ENCODE measurements around the gene NUB1. TPM values are rescaled to one million over a fixed set of nuclear protein-coding genes. Genes with fewer than 3 reads are reported as not detected.

The NUB1 gene
- total RNA-seq, 4 donors from 2014 or later: 66.4 to 90.8 (median 68.2) TPM

DNA sequence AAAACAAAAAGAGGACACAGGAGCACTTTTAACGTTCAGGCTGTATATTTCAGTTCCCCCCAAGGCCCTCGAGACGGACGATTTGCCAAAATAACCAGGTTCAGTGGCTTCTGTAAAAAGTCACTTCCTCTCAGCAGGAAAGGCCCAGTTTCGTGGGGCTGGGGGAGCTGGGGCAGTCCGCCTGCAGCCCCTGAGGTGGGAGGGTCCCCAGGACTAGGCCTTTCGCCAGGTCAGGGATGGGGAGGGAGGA lies 39.4 kb downstream of the NUB1 start:
- TF ChIP-seq, protein P1, sequence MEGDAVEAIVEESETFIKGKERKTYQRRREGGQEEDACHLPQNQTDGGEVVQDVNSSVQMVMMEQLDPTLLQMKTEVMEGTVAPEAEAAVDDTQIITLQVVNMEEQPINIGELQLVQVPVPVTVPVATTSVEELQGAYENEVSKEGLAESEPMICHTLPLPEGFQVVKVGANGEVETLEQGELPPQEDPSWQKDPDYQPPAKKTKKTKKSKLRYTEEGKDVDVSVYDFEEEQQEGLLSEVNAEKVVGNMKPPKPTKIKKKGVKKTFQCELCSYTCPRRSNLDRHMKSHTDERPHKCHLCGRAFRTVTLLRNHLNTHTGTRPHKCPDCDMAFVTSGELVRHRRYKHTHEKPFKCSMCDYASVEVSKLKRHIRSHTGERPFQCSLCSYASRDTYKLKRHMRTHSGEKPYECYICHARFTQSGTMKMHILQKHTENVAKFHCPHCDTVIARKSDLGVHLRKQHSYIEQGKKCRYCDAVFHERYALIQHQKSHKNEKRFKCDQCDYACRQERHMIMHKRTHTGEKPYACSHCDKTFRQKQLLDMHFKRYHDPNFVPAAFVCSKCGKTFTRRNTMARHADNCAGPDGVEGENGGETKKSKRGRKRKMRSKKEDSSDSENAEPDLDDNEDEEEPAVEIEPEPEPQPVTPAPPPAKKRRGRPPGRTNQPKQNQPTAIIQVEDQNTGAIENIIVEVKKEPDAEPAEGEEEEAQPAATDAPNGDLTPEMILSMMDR (IDR thresholded peaks at IDR 0.05): no peak
- TF ChIP-seq POLR2A (IDR thresholded peaks at IDR 0.05): no peak
- peaks cover 0 to 9% of the 10 kb centered on the region in 2 donors for H3K27me3 ChIP-seq
- H3K36me3 ChIP-seq: peaks cover 0 to 26% (median 0%) of the 10 kb centered on the region in 3 donors
- H3K27ac ChIP-seq: peak overlapping the region in 1 of 4 donors; percentile 19
- H3K4me3 ChIP-seq: peak overlapping the region in 2 of 4 donors; percentile 43 to 54
- no peak for DNase-seq
- peaks cover 0 to 21% (median 12%) of the 10 kb centered on the region in 4 donors for H3K4me1 ChIP-seq
- H3K9me3 ChIP-seq: no peaks in the 10 kb centered on the region

DNA sequence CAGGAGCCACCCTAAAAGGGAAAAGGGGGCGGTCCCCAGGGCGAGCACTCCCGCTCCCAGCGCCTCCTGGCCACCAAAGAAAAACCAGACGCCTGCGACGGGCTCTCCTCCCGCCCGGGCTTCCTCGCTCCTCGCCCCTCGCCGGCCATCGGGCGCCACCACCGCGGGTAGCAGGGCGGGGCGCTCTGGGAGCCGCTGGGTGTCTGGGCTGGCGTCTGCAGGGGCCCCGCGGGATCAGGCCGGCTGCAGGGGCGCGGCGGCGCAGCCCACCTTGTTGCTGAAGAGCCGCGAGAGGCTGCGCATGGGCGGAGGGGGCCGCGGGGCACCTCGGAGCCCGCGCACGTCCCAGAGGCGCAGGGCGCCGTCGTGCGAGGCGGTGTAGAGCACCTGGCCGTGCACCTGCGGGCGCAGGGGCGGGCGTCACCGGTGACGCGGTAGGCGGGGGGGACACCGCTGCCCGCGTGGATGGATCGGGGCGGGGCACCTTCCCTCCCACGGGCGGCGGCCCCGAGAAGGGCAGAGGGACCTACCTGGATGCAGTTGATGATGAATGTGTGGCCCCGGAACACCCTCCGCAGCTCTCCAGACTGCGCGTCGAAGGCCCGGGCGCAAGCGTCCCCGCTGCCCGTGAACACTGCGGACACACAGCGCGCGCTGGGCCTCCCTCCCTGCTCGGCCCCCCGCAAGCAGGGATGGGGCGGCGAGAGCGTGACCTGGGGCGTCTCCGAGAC lies 39.9 kb downstream of the NUB1 start:
- peak overlapping the region in 1 of 4 donors; percentile 19 for H3K27ac ChIP-seq
- H3K4me3 ChIP-seq: peak overlapping the region; percentile 27 to 54 (median 47)
- DNase-seq: peak in 2 of 3 donors; percentile 46 to 56
- peaks cover 0 to 21% (median 12%) of the 10 kb centered on the region in 4 donors for H3K4me1 ChIP-seq
- peaks cover 0 to 9% of the 10 kb centered on the region in 2 donors for H3K27me3 ChIP-seq
- TF ChIP-seq, protein P1 (IDR thresholded peaks at IDR 0.05): no peak
- no peak for TF ChIP-seq POLR2A (IDR thresholded peaks at IDR 0.05)
- no peaks in the 10 kb centered on the region for H3K9me3 ChIP-seq
- H3K36me3 ChIP-seq: peaks cover 0 to 21% (median 0%) of the 10 kb centered on the region in 3 donors

DNA sequence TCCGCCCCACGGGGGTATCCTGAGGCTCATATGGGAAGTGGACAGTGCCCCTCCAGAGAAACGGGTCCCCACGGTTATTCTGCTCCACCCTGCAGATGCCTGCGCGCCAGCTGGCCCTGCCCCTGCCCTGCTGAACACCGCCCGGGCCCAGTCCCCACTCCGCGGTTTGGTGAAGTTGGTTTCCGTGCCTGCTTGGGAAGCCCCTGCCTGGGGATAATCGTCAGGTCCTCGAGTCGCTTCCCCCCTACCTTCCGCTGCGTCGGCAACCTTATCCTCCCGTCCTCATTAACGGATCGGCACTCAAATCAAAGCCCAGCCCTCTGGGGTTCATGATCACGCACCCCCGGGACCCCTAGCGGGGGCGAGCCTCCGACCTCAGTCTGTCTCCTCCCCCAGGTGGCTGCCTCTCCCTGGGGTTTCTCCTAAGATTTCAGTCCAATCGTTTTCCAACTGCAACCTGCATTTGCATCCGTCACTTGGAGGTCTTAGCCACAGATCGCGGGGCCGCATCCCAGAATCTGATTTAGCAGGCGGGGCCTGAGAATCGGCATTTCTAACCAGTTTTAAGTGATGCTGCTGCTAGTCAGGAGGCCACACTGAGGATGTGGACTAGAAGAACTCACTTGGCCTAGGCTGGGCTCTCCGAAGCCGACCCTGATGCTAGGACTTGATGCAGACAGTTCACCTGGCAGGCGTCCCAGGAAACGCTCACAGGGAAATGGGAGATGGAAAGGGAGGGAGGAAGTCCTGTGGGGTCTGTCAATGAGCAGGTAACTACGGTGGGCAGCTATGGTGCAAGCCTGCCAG lies 40.7 kb downstream of the NUB1 start:
- TF ChIP-seq, protein P1 (IDR thresholded peaks at IDR 0.05): no peak
- TF ChIP-seq POLR2A (IDR thresholded peaks at IDR 0.05): no peak
- Histone ChIP-seq H3K9me3 (no peaks in the 10 kb centered on the region), H3K36me3 (peaks cover 0 to 13% (median 0%) of the 10 kb centered on the region in 3 donors), H3K27me3 (peaks cover 0 to 9% of the 10 kb centered on the region in 2 donors), H3K4me3 (peak overlapping the region; percentile 27 to 54 (median 47)), H3K4me1 (peaks cover 0 to 21% (median 12%) of the 10 kb centered on the region in 4 donors), H3K27ac (no peak overlapping the region)
- DNase-seq: peak in 1 of 3 donors; percentile 48

DNA sequence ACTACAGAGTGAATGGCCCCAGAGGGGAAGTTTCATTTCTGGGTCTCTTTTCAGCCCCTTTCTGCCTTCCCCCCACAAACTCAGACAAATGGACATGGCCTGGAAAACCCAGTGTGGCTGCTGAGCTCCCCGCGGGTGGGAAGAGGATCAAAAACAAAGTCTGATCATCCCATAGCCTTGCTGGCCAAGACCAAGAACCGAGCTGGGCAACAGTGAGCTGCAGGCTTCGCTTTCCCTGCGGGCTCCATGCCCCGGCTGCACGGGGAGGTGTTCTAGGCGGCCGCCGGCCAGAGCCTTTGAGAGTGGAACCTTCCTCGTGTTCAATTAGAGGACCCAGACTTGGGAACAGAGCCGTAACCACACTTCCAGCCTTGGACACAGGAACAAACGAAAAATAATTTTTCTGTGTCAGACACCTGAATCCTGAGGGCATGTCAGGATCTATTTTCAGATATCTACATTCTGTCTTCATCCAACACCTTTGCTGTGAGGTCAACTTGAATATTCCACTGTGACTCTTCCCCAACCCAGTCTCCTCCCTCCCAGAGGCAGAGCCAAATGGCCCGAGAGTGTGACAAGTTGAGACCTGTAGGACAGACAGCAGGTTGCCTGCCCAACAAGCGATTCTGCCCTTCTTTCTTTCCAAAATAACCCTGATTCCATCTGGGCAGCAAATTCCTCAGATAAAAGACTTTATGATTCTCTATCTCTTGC lies 42.2 kb downstream of the NUB1 start:
- Histone ChIP-seq H3K9me3 (no peaks in the 10 kb centered on the region), H3K4me1 (peaks cover 0 to 21% (median 12%) of the 10 kb centered on the region in 4 donors), H3K36me3 (no peaks in the 10 kb centered on the region), H3K4me3 (no peak overlapping the region), H3K27ac (no peak overlapping the region), H3K27me3 (peaks cover 0 to 9% of the 10 kb centered on the region in 2 donors)
- no peak for TF ChIP-seq POLR2A (IDR thresholded peaks at IDR 0.05)
- TF ChIP-seq, protein P1 (IDR thresholded peaks at IDR 0.05): no peak
- no peak for DNase-seq

DNA sequence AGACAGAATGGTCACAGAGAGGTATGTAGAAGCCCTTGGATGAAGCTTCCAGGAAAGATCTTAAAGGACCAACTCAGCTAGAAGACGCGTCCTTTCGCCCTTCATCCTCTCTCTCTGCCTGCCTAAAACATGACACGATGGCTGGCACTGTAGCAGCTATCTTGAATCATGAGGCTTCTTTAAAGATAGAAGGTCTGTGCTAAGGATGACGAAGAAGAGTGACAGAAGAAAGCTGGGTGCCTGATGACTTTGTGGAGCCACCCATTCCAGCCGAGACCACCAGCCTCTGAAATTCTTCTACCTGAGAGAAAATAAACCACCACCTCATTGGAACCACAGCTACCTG lies 42.7 kb downstream of the NUB1 start:
- Histone ChIP-seq H3K9me3 (no peaks in the 10 kb centered on the region), H3K36me3 (no peaks in the 10 kb centered on the region), H3K27me3 (peaks cover 0 to 9% of the 10 kb centered on the region in 2 donors), H3K4me1 (peaks cover 0 to 21% (median 12%) of the 10 kb centered on the region in 4 donors), H3K27ac (no peak overlapping the region), H3K4me3 (no peak overlapping the region)
- TF ChIP-seq POLR2A (IDR thresholded peaks at IDR 0.05): no peak
- TF ChIP-seq, protein P1 (IDR thresholded peaks at IDR 0.05): no peak
- DNase-seq: no peak
